ENCODE measurements around the gene ATP9B. TPM values are rescaled to one million over a fixed set of nuclear protein-coding genes. Genes with fewer than 3 reads are reported as not detected.
"Not testable (repeated sequence)": the region's sequence is repeated elsewhere in the genome, so short reads cannot be mapped to it uniquely, and the experiment has no call there.

The ATP9B gene
- total and polyA plus RNA-seq, 9 donors, result 11.2 to 31.2 (median 16.0) TPM

GRCh38 chr18:79250301-79250981 lies 181.2 kb downstream of the ATP9B start:
- no peak for DNase-seq
- Histone ChIP-seq H3K4me3 (ENCODE audit: low read length) (no peak overlapping the region), H3K36me3 (ENCODE audit: control insufficient read depth, insufficient read depth, low read length) (peaks cover 10% of the 10 kb centered on the region), H3K9me3 (replicated peaks; ENCODE audit: control insufficient read depth, low read depth, low read length) (no peaks in the 10 kb centered on the region), H3K4me1 (ENCODE audit: control insufficient read depth, insufficient read depth, low read length) (no peaks in the 10 kb centered on the region), H3K27ac (ENCODE audit: low read length) (no peak overlapping the region), H3K27me3 (ENCODE audit: control insufficient read depth, insufficient read depth, low read length) (no peaks in the 10 kb centered on the region)
- 70% methylated on average over 9 of the region's 12 CpGs for WGBS (ENCODE audit: insufficient coverage)

- no peaks in the 10 kb centered on the region for H3K4me1 ChIP-seq (ENCODE audit: control insufficient read depth, insufficient read depth, low read length)
- no peak for DNase-seq
- no peak overlapping the region for H3K4me3 ChIP-seq (ENCODE audit: low read length)
- no peaks in the 10 kb centered on the region for H3K9me3 ChIP-seq (replicated peaks; ENCODE audit: control insufficient read depth, low read depth, low read length)
- no peaks in the 10 kb centered on the region for H3K27me3 ChIP-seq (ENCODE audit: control insufficient read depth, insufficient read depth, low read length)
- peaks cover 11% of the 10 kb centered on the region for H3K36me3 ChIP-seq (ENCODE audit: control insufficient read depth, insufficient read depth, low read length)
- WGBS (ENCODE audit: insufficient coverage), result no CpG with 5 or more reads among the region's 9 CpGs
- no peak overlapping the region for H3K27ac ChIP-seq (ENCODE audit: low read length)
These were observed 181.8 kb downstream of the ATP9B start for GRCh38 chr18:79251021-79251420.

GRCh38 chr18:79252904-79253633 lies 183.9 kb downstream of the ATP9B start:
- DNase-seq, result no peak
- WGBS (ENCODE audit: insufficient coverage), result 94% methylated on average over 15 of the region's 20 CpGs
- Histone ChIP-seq H3K9me3 (replicated peaks; ENCODE audit: control insufficient read depth, low read depth, low read length) (no peaks in the 10 kb centered on the region), H3K27me3 (ENCODE audit: control insufficient read depth, insufficient read depth, low read length) (no peaks in the 10 kb centered on the region), H3K36me3 (ENCODE audit: control insufficient read depth, insufficient read depth, low read length) (peaks cover 11% of the 10 kb centered on the region), H3K4me3 (ENCODE audit: low read length) (no peak overlapping the region), H3K4me1 (ENCODE audit: control insufficient read depth, insufficient read depth, low read length) (no peaks in the 10 kb centered on the region), H3K27ac (ENCODE audit: low read length) (no peak overlapping the region)

- H3K27me3 ChIP-seq (ENCODE audit: control insufficient read depth, insufficient read depth, low read length), result no peaks in the 10 kb centered on the region
- DNase-seq, result no peak
- H3K9me3 ChIP-seq (replicated peaks; ENCODE audit: control insufficient read depth, low read depth, low read length), result no peaks in the 10 kb centered on the region
- H3K36me3 ChIP-seq (ENCODE audit: control insufficient read depth, insufficient read depth, low read length), result peaks cover 13% of the 10 kb centered on the region
- 70% methylated on average over 3 of the region's 6 CpGs for WGBS (ENCODE audit: insufficient coverage)
- no peak overlapping the region for H3K27ac ChIP-seq (ENCODE audit: low read length)
- no peak overlapping the region for H3K4me3 ChIP-seq (ENCODE audit: low read length)
- H3K4me1 ChIP-seq (ENCODE audit: control insufficient read depth, insufficient read depth, low read length), result no peaks in the 10 kb centered on the region
These were observed 188.3 kb downstream of the ATP9B start for GRCh38 chr18:79257480-79257879.

- no peaks in the 10 kb centered on the region for H3K27me3 ChIP-seq (ENCODE audit: control insufficient read depth, insufficient read depth, low read length)
- H3K4me1 ChIP-seq (ENCODE audit: control insufficient read depth, insufficient read depth, low read length), result no peaks in the 10 kb centered on the region
- WGBS (ENCODE audit: insufficient coverage), result no CpG with 5 or more reads among the region's 4 CpGs
These were observed 189.3 kb downstream of the ATP9B start for GRCh38 chr18:79258447-79258846.

GRCh38 chr18:79259218-79259617 lies 190.0 kb downstream of the ATP9B start:
- Histone ChIP-seq H3K4me3 (ENCODE audit: low read length) (no peak overlapping the region), H3K4me1 (ENCODE audit: control insufficient read depth, insufficient read depth, low read length) (no peaks in the 10 kb centered on the region), H3K27me3 (ENCODE audit: control insufficient read depth, insufficient read depth, low read length) (no peaks in the 10 kb centered on the region), H3K27ac (ENCODE audit: low read length) (no peak overlapping the region), H3K9me3 (replicated peaks; ENCODE audit: control insufficient read depth, low read depth, low read length) (no peaks in the 10 kb centered on the region), H3K36me3 (ENCODE audit: control insufficient read depth, insufficient read depth, low read length) (peaks cover 12% of the 10 kb centered on the region)
- no peak for DNase-seq
- no CpG with 5 or more reads among the region's 2 CpGs for WGBS (ENCODE audit: insufficient coverage)

More at GRCh38 chr18:79258447-79258846, 189.3 kb downstream of the ATP9B start:
- no peak overlapping the region for H3K4me3 ChIP-seq (ENCODE audit: low read length)
- no peak overlapping the region for H3K27ac ChIP-seq (ENCODE audit: low read length)
- no peak for DNase-seq
- peaks cover 13% of the 10 kb centered on the region for H3K36me3 ChIP-seq (ENCODE audit: control insufficient read depth, insufficient read depth, low read length)
- H3K9me3 ChIP-seq (replicated peaks; ENCODE audit: control insufficient read depth, low read depth, low read length), result no peaks in the 10 kb centered on the region

- Histone ChIP-seq H3K9me3 (replicated peaks; ENCODE audit: control insufficient read depth, low read depth, low read length) (peaks cover 2% of the 10 kb centered on the region), H3K4me1 (ENCODE audit: control insufficient read depth, insufficient read depth, low read length) (no peaks in the 10 kb centered on the region), H3K36me3 (ENCODE audit: control insufficient read depth, insufficient read depth, low read length) (peaks cover 7% of the 10 kb centered on the region), H3K27ac (ENCODE audit: low read length) (no peak overlapping the region), H3K4me3 (ENCODE audit: low read length) (no peak overlapping the region), H3K27me3 (ENCODE audit: control insufficient read depth, insufficient read depth, low read length) (no peaks in the 10 kb centered on the region)
- no peak for DNase-seq
- WGBS (ENCODE audit: insufficient coverage), result 70% methylated on average over 2 of the region's 8 CpGs
These were observed 190.8 kb downstream of the ATP9B start for GRCh38 chr18:79260023-79260422.

GRCh38 chr18:79260510-79260909 lies 191.3 kb downstream of the ATP9B start:
- no peak overlapping the region for H3K27ac ChIP-seq (ENCODE audit: low read length)
- peaks cover 2% of the 10 kb centered on the region for H3K36me3 ChIP-seq (ENCODE audit: control insufficient read depth, insufficient read depth, low read length)
- peaks cover 5% of the 10 kb centered on the region for H3K9me3 ChIP-seq (replicated peaks; ENCODE audit: control insufficient read depth, low read depth, low read length)
- H3K4me1 ChIP-seq (ENCODE audit: control insufficient read depth, insufficient read depth, low read length), result no peaks in the 10 kb centered on the region
- H3K27me3 ChIP-seq (ENCODE audit: control insufficient read depth, insufficient read depth, low read length), result no peaks in the 10 kb centered on the region
- no peak overlapping the region for H3K4me3 ChIP-seq (ENCODE audit: low read length)
- DNase-seq, result peak; percentile 62
- no CpG with 5 or more reads among the region's 1 CpG for WGBS (ENCODE audit: insufficient coverage)

- not testable (repeated sequence) for H3K36me3 ChIP-seq (ENCODE audit: control insufficient read depth, insufficient read depth, low read length); H3K27ac ChIP-seq (ENCODE audit: low read length); H3K27me3 ChIP-seq (ENCODE audit: control insufficient read depth, insufficient read depth, low read length); DNase-seq; H3K4me3 ChIP-seq (ENCODE audit: low read length); H3K4me1 ChIP-seq (ENCODE audit: control insufficient read depth, insufficient read depth, low read length); H3K9me3 ChIP-seq (replicated peaks; ENCODE audit: control insufficient read depth, low read depth, low read length)
- 100% methylated on average over 5 of the region's 9 CpGs for WGBS (ENCODE audit: insufficient coverage)
These were observed 195.9 kb downstream of the ATP9B start for GRCh38 chr18:79265068-79265467.

GRCh38 chr18:79271812-79272211 lies 202.6 kb downstream of the ATP9B start:
- H3K27me3 ChIP-seq (ENCODE audit: control insufficient read depth, insufficient read depth, low read length); H3K4me3 ChIP-seq (ENCODE audit: low read length); H3K36me3 ChIP-seq (ENCODE audit: control insufficient read depth, insufficient read depth, low read length); DNase-seq; H3K4me1 ChIP-seq (ENCODE audit: control insufficient read depth, insufficient read depth, low read length); H3K27ac ChIP-seq (ENCODE audit: low read length); H3K9me3 ChIP-seq (replicated peaks; ENCODE audit: control insufficient read depth, low read depth, low read length): not testable (repeated sequence)
